ENCODE results near the gene ACTR8.
"Not testable (repeated sequence)": the region's sequence is repeated elsewhere in the genome, so short reads cannot be mapped to it uniquely, and the experiment has no call there.

The ACTR8 gene, protein sequence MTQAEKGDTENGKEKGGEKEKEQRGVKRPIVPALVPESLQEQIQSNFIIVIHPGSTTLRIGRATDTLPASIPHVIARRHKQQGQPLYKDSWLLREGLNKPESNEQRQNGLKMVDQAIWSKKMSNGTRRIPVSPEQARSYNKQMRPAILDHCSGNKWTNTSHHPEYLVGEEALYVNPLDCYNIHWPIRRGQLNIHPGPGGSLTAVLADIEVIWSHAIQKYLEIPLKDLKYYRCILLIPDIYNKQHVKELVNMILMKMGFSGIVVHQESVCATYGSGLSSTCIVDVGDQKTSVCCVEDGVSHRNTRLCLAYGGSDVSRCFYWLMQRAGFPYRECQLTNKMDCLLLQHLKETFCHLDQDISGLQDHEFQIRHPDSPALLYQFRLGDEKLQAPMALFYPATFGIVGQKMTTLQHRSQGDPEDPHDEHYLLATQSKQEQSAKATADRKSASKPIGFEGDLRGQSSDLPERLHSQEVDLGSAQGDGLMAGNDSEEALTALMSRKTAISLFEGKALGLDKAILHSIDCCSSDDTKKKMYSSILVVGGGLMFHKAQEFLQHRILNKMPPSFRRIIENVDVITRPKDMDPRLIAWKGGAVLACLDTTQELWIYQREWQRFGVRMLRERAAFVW

DNA sequence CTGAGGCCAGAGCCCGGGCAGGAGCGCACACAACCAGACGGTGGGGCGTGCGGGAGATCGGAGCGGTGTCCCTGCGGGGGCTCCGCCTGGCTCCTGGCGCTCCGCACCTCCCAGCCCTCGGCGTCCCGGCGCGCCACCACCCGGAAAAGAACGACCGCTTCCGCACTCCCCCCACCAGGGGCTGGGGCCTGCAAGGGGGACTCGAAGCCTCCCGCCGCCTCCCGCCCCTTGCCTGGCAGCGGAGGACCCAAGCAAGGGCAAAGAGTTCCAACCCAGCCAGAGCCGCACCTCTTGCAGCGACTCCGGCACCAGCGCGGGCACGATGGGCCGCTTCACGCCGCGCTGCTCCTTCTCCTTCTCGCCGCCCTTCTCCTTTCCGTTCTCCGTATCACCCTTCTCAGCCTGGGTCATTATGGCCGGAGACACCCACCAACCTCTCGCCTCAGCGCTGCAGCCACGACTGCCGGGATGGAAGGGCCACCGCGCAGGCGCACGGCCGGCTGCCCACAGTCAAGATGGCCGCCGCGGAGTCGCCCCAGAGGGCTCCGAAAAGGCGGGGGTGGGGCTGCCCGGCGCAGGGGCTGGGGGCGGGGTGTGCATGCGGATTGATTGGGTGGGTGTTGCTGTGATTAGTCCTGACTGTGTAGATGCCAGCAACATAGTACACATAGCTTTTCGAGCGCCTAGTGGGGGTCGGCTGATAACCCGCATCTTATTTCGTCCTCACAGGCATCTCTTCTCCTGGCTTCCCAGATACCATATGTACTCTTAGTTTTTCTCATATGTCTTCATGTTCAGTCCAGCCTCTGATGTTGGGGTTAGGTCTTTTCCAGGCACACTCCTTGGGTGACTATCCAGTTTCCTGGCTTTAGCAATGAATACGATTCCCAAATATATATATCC, at the start of gene ACTR8:
Gene ACTR8 (minus strand): TSS at position 462 of the 903 bp plus-strand sequence. CDS start 51 bp downstream, at position 411.
- DNase-seq: peak; percentile 93

DNA sequence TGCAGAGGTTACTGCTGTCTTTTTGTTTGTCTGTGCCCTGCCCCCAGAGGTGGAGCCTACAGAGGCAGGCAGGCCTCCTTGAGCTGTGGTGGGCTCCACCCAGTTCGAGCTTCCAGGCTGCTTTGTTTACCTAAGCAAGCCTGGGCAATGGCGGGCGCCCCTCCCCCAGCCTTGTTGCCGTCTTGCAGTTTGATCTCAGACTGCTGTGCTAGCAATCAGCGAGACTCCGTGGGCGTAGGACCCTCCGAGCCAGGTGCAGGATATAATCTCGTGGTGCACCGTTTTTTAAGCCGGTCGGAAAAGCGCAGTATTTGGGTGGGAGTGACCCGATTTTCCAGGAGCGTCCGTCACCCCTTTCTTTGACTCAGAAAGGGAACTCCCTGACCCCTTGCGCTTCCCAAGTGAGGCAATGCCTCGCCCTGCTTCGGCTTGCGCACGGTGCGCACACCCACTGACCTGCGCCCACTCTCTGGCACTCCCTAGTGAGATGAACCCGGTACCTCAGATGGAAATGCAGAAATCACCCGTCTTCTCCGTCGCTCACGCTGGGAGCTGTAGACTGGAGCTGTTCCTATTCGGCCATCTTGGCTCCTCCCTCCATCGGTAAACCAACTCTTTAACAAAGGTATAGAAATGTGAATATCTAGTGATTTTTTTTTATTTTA, 45.4 kb upstream of the ACTR8 start:
- DNase-seq: not testable (repeated sequence)

DNA sequence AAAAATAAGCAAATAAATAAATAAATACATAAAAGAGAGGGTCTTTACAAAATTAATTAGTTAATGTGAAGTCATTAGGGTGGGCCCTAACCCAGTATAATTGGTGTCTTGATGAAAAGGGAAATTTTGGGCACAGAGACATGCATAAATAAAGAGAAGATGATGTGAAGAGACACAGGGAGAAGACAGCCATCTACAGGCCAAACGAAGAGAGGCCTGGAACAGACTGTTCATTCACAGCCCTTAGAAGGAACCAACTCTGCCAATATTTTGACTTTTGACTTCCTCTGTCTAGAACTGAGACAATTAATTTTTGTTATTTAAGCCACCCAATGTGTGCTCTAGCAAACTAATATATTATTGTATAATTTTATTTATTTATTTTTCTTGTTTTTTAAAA, 39.3 kb upstream of the ACTR8 start:
- DNase-seq: no peak

DNA sequence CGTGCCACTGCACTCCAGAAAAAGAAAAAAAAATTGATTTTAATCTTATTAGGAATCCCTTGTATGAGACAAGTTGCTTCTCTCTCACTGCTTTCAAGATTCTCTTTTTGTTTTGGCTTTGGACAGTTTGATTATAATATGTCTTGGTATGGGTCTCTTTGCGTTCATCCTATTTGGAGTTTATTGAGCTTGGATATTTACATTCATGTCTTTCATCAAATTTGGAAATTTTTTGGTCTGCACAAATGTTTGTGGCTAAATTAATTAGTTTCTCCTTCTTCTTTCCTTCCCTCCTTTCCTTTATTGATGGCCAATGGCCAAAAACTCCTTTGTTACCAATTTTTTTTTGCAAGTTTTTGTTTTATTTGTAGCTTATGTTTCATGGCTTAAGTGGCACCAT, 37.8 kb upstream of the ACTR8 start:
- DNase-seq: no peak

DNA sequence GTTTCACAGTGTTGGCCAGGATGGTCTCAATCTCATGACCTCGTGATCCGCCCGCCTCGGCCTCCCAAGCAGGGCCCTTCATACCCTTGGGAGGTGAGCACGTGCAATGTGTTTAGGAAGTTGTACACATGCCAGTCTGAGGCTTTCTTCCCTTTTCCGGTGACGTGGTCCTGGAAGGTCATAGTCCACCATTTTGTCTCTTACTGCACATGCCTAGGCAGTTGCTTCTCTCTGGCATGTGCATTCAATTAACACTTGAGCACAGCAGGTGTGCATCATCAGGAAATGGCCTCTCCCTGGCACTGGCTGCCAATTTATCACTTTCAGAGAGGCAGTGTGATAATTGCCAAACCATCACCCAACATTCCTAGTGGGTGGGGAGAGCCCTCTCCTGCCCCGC, 31.4 kb upstream of the ACTR8 start:
- DNase-seq: no peak

DNA sequence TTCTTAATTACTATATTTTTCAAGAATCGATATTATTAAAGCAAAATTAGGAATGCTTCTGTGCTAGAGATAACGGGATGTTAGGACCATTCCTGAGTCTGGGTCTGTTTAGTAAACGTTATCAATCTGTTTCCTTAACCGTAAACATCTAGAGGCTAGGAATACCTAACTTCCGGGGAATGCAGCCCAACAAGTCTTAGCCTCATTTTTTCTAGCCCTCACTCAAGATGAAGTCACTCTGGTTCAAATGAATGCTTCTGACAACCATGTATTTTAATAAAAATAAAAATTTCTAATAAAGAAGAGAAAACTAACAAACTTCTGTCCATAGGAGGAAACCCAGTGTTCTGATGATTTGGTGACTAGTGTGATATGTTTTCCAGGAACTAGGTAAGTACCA, 20.8 kb upstream of the ACTR8 start:
- DNase-seq: no peak

DNA sequence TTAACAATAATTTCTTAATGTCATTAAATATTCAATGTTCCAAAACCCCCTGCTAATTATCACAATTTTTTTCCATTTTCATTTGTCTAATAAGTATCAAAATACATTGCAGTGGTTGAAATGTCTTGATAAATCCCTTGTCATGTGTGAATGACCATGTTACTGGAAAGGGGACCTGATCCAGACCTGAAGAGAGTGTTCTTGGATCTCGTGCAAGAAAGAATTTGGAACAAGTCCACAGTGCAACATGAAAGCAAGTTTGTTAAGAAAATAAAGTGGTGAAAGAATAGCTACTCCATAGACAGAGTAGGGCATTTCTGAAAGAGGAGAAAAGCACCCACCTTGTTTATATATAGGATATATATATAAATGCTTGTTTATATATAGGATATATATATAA, 20.1 kb upstream of the ACTR8 start:
- no peak for DNase-seq

DNA sequence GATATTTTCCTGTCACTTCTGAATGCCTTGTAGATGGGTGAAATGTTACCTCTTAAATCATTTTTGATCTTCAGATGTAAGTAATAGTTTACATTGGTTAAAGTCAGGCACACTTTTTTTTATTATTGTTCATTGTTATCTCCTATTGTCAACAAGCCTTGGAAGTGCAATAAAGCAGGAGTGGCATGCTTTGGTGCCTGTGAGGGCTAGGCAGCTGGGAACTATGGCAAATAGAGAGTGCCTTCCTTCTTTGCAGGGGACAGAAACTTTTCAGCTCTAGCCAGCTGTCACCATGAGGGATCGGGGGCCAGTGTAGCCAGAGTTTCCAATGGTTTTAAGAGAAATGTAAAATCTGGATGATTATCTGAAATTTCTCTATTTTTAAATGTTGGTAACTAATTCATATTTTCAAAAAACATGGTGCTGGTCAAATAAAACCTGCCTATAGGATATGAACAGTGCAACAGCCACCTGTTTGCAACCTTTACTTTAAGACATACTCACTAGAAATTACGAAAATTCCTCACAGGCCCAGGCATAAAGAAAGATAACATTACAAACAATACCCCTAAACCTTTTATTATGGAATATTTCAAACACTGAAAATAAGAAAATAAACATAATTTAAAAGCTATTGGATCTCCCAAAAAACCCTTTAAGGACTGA, 18.8 kb upstream of the ACTR8 start:
- DNase-seq: no peak

DNA sequence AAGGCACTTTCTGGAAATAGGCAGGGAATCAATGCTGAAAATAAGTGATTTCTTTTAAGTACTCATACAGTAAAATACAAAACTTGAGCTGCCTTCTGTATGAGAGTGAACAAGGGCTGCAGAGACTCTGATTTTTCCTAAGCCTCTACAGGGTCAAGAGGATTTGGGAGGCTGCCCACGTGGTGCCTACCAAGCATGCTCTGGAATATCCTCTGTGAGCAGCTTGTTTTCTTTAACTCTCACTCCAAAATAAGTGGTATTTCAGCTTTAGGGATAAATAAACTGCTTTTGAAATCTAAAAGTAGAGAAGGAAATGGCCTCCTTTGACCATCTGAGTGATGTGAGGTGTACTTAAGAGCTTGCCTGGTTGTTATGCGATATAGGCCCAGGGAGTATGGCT, 17.8 kb upstream of the ACTR8 start:
- DNase-seq: no peak

DNA sequence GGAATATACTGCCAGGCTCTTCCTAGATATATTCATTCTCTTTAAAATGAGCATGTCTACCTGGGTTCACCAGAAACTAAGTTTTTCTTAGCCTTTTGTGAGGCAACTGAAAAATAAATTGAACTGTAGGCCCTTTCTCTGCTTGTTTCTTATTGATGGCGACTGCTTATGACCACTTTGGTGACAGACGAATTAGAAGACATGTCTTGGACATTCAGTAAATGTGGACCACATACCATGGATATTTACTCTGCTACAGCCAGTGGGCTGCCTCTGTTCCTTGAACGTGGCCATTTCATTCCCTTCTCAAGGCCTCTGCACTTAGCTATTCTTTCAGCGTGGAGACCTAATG, 10.3 kb upstream of the ACTR8 start:
- DNase-seq: no peak

DNA sequence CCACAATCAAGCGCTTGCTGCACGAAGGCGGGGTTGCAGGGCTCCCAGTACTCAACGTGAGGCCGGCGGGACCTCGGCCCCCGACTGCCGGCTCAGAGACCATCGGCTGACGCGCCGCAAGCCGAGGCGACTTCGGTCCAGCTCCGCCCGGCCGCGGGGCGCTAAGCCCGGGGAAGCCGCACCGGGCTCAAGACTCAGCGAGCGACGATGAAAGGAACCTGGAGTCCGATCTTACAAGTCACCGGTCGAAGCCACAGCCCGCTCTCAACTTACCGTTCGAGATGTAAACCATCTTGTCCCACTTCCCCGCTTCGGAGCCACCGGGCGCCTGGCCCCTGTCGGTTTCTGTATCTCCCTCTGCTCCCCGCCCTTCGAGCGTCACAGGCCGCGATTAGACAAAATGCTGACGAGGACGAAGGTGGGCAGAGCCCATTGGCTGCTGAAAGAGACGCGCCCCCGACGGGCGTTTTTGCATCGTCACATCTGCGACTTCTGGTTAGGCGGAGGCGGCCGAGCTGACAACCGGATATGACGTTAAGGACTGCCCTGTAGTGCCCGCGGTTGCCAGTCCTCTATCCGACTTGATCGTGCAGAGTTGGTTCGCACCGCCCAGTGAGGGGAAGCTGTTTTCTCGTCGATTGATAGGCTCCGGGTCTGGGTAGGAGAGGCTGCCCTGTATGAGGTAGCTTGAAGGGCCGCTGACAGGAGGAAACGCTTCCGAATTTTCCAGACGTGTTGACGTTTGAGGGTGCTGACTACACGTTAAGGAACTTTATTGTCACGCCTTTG, 9.7 kb upstream of the ACTR8 start, which contains the start of gene SELENOK:
Gene SELENOK (minus strand): TSS at position 363 of the 789 bp plus-strand sequence.
- peak; percentile 95 for DNase-seq

DNA sequence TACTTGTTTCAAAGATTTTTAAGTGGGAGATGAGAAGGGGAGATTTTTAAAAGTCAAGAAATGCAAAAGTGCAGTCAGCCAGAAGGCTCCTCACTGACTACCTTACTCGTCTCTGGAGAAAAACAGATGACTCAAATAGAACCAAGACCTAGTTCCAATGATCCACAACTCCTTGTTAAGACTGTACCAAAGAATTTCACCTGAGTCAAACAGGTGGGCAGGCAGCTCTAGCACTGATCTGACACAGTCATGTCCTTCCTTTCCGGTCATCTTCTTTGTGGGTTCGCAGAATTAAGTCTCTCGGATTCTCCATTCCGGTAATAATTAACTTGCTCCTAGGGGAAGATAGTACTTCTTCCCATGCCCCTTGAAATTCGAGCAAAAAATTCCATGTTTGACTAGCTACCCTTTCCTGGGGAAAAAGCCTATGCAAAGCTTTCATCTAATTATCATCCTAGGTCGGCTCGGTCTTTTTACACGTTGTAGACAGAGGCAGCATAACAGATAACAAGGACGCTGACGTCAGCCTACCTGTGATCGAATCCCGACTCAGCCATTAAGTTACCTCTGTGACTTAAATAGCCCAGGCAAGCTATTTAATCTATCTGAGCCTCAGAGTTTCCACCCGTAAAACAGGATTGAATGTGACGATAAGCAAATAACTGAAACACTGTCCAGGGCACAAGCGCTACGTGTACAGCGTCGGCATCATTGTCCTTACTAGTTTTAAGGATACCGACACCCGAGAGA, 8.9 kb upstream of the ACTR8 start:
- DNase-seq: peak; percentile 54

DNA sequence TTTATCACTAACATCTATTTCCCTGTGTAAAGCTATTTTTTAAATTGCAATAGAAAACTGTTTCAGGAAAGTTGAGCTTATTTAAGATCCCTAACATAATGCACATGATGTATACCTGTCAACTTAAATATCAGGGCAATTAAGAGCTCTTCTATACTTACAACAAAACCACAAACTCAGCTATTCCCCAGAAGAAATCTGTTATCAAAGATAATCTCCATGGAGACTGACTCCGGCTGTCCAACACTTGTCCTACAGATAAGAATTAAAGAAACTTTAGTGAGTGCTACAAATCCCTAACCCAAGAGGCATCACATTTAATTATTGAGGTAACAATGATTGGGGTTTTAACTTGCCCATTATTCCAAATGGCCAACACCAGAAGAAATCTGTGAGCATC, 6.3 kb upstream of the ACTR8 start:
- DNase-seq: no peak

DNA sequence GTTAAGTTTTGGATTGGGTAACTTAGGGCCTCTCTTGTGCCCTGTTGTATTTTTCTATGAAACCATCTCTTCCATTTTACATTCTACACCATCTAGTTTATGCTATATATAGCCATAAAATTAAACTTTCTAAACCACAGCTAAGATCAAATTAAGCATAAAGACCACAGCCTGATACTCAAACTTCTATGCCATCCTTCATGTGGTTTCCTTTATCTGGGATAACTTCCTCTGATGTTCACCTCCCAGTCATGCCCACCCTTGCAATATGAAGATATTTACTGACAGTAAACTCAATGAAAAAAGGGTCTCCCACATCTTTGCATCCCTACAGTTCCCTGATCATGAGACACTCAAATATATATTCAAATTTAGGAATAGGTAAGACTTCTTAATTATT, 5.5 kb upstream of the ACTR8 start:
- DNase-seq: no peak

DNA sequence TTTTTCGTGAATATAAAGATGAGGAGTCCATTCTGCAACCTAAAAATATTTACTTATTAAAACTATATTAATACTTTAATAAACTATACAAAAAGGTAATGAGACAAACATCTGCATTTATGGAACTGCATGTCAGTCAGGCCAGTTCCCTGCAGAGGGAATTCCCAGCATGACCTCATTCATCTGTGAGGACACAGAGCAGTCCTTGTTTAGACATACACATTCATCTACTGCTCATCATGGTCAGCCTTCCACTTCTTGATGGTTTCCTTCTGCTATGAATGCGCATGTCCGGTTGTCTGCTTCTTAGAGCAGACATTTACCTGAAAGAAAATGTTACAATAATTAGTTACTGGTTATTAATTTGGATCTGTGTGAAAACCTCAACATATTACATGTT, 3.3 kb upstream of the ACTR8 start:
- no peak for DNase-seq

DNA sequence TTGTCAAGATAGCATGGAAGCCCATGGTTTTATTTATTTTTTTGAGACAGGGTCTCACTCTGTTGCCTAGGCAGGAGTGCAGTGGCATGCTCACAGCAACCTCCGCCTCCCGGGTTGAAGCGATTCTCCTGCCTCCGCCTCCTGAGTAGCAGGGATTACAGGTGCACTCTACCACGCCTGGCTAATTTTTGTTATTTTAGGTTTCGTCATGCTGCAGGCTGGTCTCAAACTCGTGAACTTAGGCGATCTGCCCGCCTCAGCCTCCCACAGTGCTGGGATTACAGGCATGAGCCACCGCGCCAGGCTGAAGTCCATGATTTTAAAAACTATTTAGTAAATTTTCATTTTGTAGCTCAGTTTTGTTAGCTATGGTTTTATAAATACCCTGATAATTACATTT, 2.7 kb upstream of the ACTR8 start:
- DNase-seq: no peak

DNA sequence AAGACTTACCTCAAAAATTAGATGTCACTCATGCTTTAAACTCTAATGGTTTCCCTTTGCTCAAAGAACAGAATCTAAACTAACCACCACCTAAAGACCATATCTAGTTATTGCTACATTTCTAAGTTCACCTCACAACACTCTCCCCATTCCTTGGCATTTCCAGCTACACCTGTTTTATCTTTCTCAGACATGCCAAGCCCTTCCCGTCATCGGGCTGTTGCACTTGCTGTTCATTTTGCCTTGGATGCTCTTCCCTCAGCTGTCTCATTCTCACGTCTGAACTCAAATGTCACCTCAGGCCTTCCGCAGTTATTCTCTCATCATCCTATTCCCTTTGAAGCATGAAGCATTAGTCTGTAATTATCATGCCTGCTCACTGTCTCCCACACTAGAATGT, 1.1 kb upstream of the ACTR8 start:
- DNase-seq: no peak

DNA sequence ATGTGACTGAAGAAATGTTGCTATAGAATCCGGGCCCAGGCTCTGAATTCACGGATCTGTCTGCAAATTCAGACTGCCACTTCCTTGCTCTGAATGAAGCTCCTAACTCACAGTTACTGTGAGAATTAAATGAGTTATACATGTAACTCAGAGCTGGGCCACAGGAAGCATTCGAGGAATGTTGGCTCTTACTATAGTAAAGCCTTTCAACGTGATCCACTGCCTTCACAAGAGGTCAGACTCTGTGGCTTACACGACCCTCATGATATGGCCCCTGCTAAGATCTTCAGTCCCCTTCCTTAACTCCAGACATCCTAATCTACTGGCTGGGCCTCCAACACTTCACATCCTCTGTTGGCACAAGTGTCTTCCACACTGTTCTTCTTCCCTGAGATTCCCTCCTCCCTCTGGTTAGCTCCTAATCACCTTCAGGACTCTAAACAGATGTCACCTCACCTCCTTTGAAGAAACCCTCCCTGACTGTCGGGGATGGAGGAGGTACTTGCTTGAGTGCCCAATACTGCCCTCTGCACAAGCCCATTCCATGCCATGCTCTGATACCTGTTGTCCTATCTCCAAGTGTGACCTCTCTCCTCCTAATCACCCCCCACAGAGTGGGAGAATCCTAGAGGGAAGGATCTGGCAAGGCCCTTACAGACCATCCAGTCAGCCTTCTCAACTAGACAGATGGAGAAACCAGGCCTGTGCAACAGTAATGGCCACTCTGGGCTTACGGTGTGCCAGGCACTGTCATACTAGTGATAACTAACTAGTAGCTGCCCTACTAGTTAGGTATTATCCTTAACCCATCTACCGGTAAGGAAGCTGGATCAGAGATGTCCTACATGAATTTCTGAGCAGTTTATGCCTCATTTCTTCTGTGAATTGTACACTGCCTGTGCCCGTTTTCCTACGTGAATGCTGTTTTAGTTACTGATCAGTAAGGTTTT, 1.3 kb downstream of the ACTR8 start:
- DNase-seq: no peak

DNA sequence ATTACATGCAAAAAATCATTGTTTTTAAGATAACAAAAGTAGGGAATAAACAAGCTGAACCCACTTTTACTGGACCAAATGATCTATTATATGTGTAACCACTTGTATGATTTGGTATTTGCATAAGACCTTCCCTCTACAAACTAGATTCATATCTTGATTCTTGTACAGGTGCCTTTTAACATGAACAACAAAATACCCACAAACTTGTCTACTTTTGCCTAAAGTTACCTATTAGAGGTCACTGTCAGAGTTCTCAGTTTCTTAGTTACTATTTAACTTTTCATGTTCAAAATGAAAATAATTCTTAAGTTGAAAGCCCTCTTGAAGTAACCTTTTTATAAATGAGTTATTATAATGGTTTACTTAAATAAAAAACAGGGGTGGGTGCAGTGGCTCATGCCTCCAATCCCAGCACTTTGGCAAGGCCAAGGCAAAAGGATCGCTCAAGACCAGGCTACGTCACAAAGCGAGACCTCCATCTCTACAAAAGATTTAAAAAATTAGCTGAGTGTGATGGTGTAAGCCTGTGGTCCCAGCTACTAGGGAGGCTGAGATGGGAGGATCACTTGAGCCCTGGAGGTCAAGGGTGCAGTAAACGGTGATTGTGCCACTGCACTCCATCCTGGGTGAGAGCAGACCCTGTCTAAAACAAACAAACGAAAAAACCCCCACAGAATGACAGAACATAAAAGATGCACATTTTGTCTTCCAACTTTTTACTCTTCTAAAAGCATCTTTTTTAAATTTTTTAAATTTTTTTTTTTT, 16.0 kb downstream of the ACTR8 start:
- no peak for DNase-seq

Measured in activated CD8-positive, alpha-beta memory T cell treated with anti-CD3 and anti-CD28 coated beads, Interleukin-2, amount 50 U/mL, for 48 hours (primary cell).